GM19467 (cell line): ENCODE results near the gene ZNF512B.
"Not testable (repeated sequence)": the region's sequence is repeated elsewhere in the genome, so short reads cannot be mapped to it uniquely, and the experiment has no call there.

ENCODE experiments used
- ATAC-seq: cut with Tn5 transposase; IDR thresholded peaks from one replicate; pipeline ENCODE4 v1.9.1; 2021; ENCODE audit warnings: mild to moderate bottlenecking, moderate library complexity; ENCODE audit not compliant: unreplicated experiment

ZNF512B gene

GRCh38 chr20:63963784-63964301 is 5.9 kb downstream of the ZNF512B start:
- no peak for ATAC-seq

- ATAC-seq = no peak
These were observed 6.4 kb downstream of the ZNF512B start for GRCh38 chr20:63963348-63963741.

GRCh38 chr20:63962426-63963347 is 7.0 kb downstream of the ZNF512B start:
- ATAC-seq = no peak

- ATAC-seq = no peak
These were observed 7.9 kb downstream of the ZNF512B start for GRCh38 chr20:63961664-63962425.

- not testable (repeated sequence) for ATAC-seq
These were observed 8.8 kb downstream of the ZNF512B start for GRCh38 chr20:63960654-63961621.

- no peak for ATAC-seq
These were observed 10.0 kb downstream of the ZNF512B start for GRCh38 chr20:63959699-63960075.

- ATAC-seq = no peak
These were observed 10.6 kb downstream of the ZNF512B start for GRCh38 chr20:63958964-63959698.

GRCh38 chr20:63958471-63958870 is 11.3 kb downstream of the ZNF512B start:
- ATAC-seq = no peak

GRCh38 chr20:63957690-63958441 is 11.9 kb downstream of the ZNF512B start:
- no peak for ATAC-seq

- no peak for ATAC-seq
These were observed 12.6 kb downstream of the ZNF512B start for GRCh38 chr20:63957004-63957689.

- ATAC-seq = no peak
These were observed 13.1 kb downstream of the ZNF512B start for GRCh38 chr20:63956664-63957003.

- peak; percentile 61 for ATAC-seq
These were observed 13.7 kb downstream of the ZNF512B start, which contains the start of gene UCKL1 for GRCh38 chr20:63955827-63956663. Gene UCKL1 (minus strand): TSS chr20:63956416. CDS start chr20:63956372, 44 bp downstream.

GRCh38 chr20:63955281-63955826 is 14.4 kb downstream of the ZNF512B start:
- no peak for ATAC-seq

- ATAC-seq = no peak
These were observed 15.8 kb downstream of the ZNF512B start for GRCh38 chr20:63953764-63954429.

GRCh38 chr20:63952769-63953168 is 17.0 kb downstream of the ZNF512B start:
- ATAC-seq = no peak

GRCh38 chr20:63952210-63952535 is 17.6 kb downstream of the ZNF512B start:
- no peak for ATAC-seq
